K562 (cell line): ENCODE data around the gene SARS1. TPM values are rescaled to one million over a fixed set of nuclear protein-coding genes. Genes with fewer than 3 reads are reported as not detected.

Experiments
- ARID1B ChIP-seq: fragments of 450-650 bp; IDR thresholded peaks from 2 replicates; pipeline ENCODE4 v1.6.1; 2016; ENCODE audit warnings: antibody characterized with exemption, mild to moderate bottlenecking, inconsistent platforms
- CEBPG ChIP-seq, 3 experiments: fragments of 200-800 bp in 1 of 3; sonication (Bioruptor generic) in 1 of 3; sonication (generic) in 1 of 3; formaldehyde crosslinking in 1 of 3; IDR thresholded peaks in 2 of 3; conservative IDR thresholded peaks in 1 of 3; 2 replicates each; pipeline versions ENCODE4 v1.6.1 to v1.8.0; 2016 to 2022; ENCODE audit warnings: missing compliant biosample characterization in 2 of 3, missing genetic modification characterization in 2 of 3, mild to moderate bottlenecking in 1 of 3, missing genetic modification reagents in 1 of 3
- HMG20A ChIP-seq: fragments of 450-650 bp; formaldehyde crosslinking; conservative IDR thresholded peaks from 2 replicates; pipeline ENCODE4 v1.4.0; 2020; ENCODE audit warnings: mild to moderate bottlenecking, mixed read lengths
- HMGN3 ChIP-seq: IDR thresholded peaks from 2 replicates; pipeline ENCODE4 v1.6.1; 2011; ENCODE audit warnings: borderline replicate concordance, low read depth, mild to moderate bottlenecking, mixed read lengths, low read length; ENCODE audit not compliant: insufficient read length; ENCODE audit errors: extremely low read depth
- NELFE ChIP-seq: IDR thresholded peaks from 2 replicates; pipeline ENCODE4 v1.6.1; 2011; ENCODE audit warnings: mild to moderate bottlenecking; ENCODE audit not compliant: insufficient read depth, insufficient read length
- NEUROD1 ChIP-seq: fragments of 150-350 bp; IDR thresholded peaks from 2 replicates; pipeline ENCODE4 v1.6.1; 2014; ENCODE audit warnings: borderline replicate concordance, low read length, low read depth; ENCODE audit not compliant: partially characterized antibody
- POLR3G ChIP-seq: IDR thresholded peaks from 2 replicates; pipeline ENCODE4 v1.6.1; 2011; ENCODE audit not compliant: insufficient read length, insufficient replicate concordance; ENCODE audit errors: extremely low read depth
- RUNX1 ChIP-seq: sonication (generic); IDR thresholded peaks from 2 replicates; pipeline ENCODE4 v1.6.1; 2016; ENCODE audit warnings: antibody characterized with exemption, low read depth
- SIX5 ChIP-seq, 2 experiments: IDR thresholded peaks; 2 replicates each; pipeline ENCODE4 v1.6.1; 2011; ENCODE audit warnings: low read length in 2 of 2, borderline replicate concordance in 1 of 2, low read depth in 1 of 2, mild to moderate bottlenecking in 1 of 2, moderate library complexity in 1 of 2; ENCODE audit not compliant: insufficient read depth in 1 of 2
- SLC30A9 ChIP-seq: fragments of 250-450 bp; sonication (Bioruptor Pico); IDR thresholded peaks from 2 replicates; pipeline ENCODE4 v1.8.0; 2022; ENCODE audit warnings: mild to moderate bottlenecking, moderate library complexity
- SRSF3 ChIP-seq: fragments of 200-400 bp; formaldehyde crosslinking; IDR thresholded peaks from 2 replicates; pipeline ENCODE4 v1.6.1; 2016; ENCODE audit warnings: mild to moderate bottlenecking, low read length, moderate library complexity; ENCODE audit not compliant: insufficient read depth
- TAL1 ChIP-seq: fragments of 450-650 bp; IDR thresholded peaks from 2 replicates; pipeline ENCODE4 v1.6.1; 2016; ENCODE audit warnings: mild to moderate bottlenecking
- TFE3 ChIP-seq: fragments of 450-650 bp; formaldehyde crosslinking; IDR thresholded peaks from 2 replicates; pipeline ENCODE4 v1.4.0; 2020; ENCODE audit warnings: mild to moderate bottlenecking, mixed read lengths
- TSHZ1 ChIP-seq: fragments of 250-450 bp; sonication (Bioruptor Pico); IDR thresholded peaks from 2 replicates; pipeline ENCODE4 v1.4.0; 2020; ENCODE audit warnings: mild to moderate bottlenecking, moderate library complexity
- ZC3H4 ChIP-seq: sonication (generic); formaldehyde crosslinking; IDR thresholded peaks from 2 replicates; pipeline ENCODE4 v1.9.0; 2021; ENCODE audit warnings: missing genetic modification reagents, borderline replicate concordance
- ZNF408 ChIP-seq: fragments of 250-450 bp; sonication (Bioruptor Pico); IDR thresholded peaks from 2 replicates; pipeline ENCODE4 v1.4.0; 2020; ENCODE audit warnings: low read depth, mild to moderate bottlenecking, moderate library complexity
- ZNF592 ChIP-seq: fragments of 450-650 bp; IDR thresholded peaks from 2 replicates; pipeline ENCODE4 v1.6.1; 2017; ENCODE audit warnings: antibody characterized with exemption, mild to moderate bottlenecking
- polyA plus RNA-seq, 8 experiments: library from polyadenylated mRNA; depleted of rRNA in 4 of 8; stranded (reverse) in 5 of 8; unstranded in 3 of 8; fragments of >200 nt; fragmentation: Nextera tagmentation in 2 of 8; fragmentation: Illumina TruSeq in 1 of 8; extraction: Ambion mirVana in 2 of 8; extraction: Trizol in 1 of 8; gene quantifications; 2 replicates each; pipeline versions ENCODE4 v1.2.1 to v1.2.3, GENCODE V29; 2011 to 2014; ENCODE audit warnings: inconsistent platforms in 1 of 8, missing spikeins in 1 of 8
- total RNA-seq, 7 experiments: library from RNA; depleted of rRNA in 6 of 7; stranded (reverse); fragments of >200 nt in 6 of 7; fragmentation: Illumina TruSeq in 2 of 7; extraction: Trizol in 2 of 7; gene quantifications; 2 replicates each; pipeline versions ENCODE4 v1.2.1 to v1.2.3, GENCODE V29; 2011 to 2021; ENCODE audit warnings: low replicate concordance in 1 of 7

The SARS1 gene
- total and polyA plus RNA-seq, 9 of the 15 experiments (the other 6 are each of a cell fraction or from before 2014, with no cell fraction given) = 221 to 623 (median 254) TPM

GRCh38 chr1:109282952-109283747 is 69.4 kb downstream of the SARS1 start, which contains the start of gene PSRC1 (continued):
- no peak; the same call in 1 of the 2 replicates for TF ChIP-seq ZNF592
- TF ChIP-seq HMG20A (CRISPR knock-in tag) = no peak
- no peak for TF ChIP-seq TFE3 (CRISPR knock-in tag)
- TF ChIP-seq HMGN3 = peak; percentile 71
- no peak for TF ChIP-seq POLR3G
- no peak for TF ChIP-seq ZNF408 (CRISPR knock-in tag)
- no peak for TF ChIP-seq SRSF3
- no peak for TF ChIP-seq CEBPG (CRISPR knock-in tag; IDR thresholded peaks at IDR 0.05)
- no peak for TF ChIP-seq CEBPG (tag; conservative IDR thresholded peaks at IDR 0.05 in 1 of 2, IDR thresholded peaks at IDR 0.05 in 1 of 2)
- TF ChIP-seq SLC30A9 (CRISPR knock-in tag) = no peak
- no peak for TF ChIP-seq NEUROD1
- no peak for TF ChIP-seq NELFE
- TF ChIP-seq RUNX1 = 0 out of 2 replicates have a peak, but pooled peaks have one; percentile 55
- TF ChIP-seq ZC3H4 = no peak; the same call in 1 of the 2 replicates
- no peak for TF ChIP-seq TSHZ1 (CRISPR knock-in tag)
- peak; percentile 48; the same call in 1 of the 2 replicates for TF ChIP-seq TAL1
- peak; percentile 81 for TF ChIP-seq ARID1B
- TF ChIP-seq SIX5 (IDR thresholded peaks at IDR 0.05; ENCODE audit: borderline replicate concordance in 1 of 2, insufficient read depth in 1 of 2, low read depth in 1 of 2, low read length in 2 of 2) = no peak
